Mammary epithelial cell (primary cell): ENCODE results near the gene SIK2.

Experiments
- EZH2 ChIP-seq: IDR thresholded peaks from 2 replicates; pipeline ENCODE4 v1.6.1; 2012; ENCODE audit warnings: low read length, inconsistent platforms, borderline replicate concordance
- TF ChIP-seq, protein P1 (sequence below), 2 donors: IDR thresholded peaks in 1 of 2; conservative IDR thresholded peaks in 1 of 2; 2 replicates each; pipeline ENCODE4 v1.5.1; 2011 to 2012; ENCODE audit warnings: inconsistent platforms in 2 of 2, low read length in 2 of 2, mild to moderate bottlenecking in 2 of 2, control low read depth in 1 of 2, low read depth in 1 of 2; ENCODE audit not compliant: insufficient read depth in 1 of 2; ENCODE audit errors: extremely low read depth in 1 of 2

DNA sequence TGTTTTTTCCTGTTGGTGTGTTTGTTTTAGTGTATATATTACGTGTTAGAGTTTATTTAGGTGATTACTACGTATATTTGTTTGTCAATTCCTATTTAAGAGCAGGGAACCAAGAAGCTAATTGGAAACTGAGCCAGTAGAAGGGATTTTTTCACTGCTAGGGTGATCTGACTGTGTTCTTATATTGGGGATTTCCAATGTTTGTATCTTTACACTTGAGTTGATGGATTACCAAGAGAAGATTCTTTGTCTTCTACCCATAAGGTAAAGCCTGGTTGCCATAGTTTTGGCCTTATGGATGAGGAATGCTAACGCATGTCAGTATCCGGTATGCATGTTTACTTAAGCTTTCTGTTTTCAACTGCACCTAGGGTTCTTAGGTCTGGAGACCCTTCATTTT is 35.6 kb downstream of the SIK2 start:
- TF ChIP-seq, protein P1, sequence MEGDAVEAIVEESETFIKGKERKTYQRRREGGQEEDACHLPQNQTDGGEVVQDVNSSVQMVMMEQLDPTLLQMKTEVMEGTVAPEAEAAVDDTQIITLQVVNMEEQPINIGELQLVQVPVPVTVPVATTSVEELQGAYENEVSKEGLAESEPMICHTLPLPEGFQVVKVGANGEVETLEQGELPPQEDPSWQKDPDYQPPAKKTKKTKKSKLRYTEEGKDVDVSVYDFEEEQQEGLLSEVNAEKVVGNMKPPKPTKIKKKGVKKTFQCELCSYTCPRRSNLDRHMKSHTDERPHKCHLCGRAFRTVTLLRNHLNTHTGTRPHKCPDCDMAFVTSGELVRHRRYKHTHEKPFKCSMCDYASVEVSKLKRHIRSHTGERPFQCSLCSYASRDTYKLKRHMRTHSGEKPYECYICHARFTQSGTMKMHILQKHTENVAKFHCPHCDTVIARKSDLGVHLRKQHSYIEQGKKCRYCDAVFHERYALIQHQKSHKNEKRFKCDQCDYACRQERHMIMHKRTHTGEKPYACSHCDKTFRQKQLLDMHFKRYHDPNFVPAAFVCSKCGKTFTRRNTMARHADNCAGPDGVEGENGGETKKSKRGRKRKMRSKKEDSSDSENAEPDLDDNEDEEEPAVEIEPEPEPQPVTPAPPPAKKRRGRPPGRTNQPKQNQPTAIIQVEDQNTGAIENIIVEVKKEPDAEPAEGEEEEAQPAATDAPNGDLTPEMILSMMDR (conservative IDR thresholded peaks at IDR 0.05 in 1 of 2, IDR thresholded peaks at IDR 0.05 in 1 of 2; ENCODE audit: extremely low read depth in 1 of 2, insufficient read depth in 1 of 2, low read depth in 1 of 2, low read length in 2 of 2): no peak
- TF ChIP-seq EZH2: no peak
